Measurements from ENCODE around the gene SYMPK.

The SYMPK gene

GRCh38 chr19:45766869-45767346 lies 96.0 kb downstream of the SYMPK start:
- DNase-seq (ENCODE audit: low read depth): no peak

- DNase-seq (ENCODE audit: low read depth): no peak
Observed at GRCh38 chr19:45766296-45766868, 96.6 kb downstream of the SYMPK start.

GRCh38 chr19:45765702-45766295 lies 97.1 kb downstream of the SYMPK start:
- DNase-seq (ENCODE audit: low read depth): no peak

All from stimulated activated CD8-positive, alpha-beta memory T cell treated with anti-CD3 and anti-CD28 coated beads, Interleukin-7, amount 100 ng/mL, for 24 hours (primary cell).